OCI-LY3 (cell line): Measurements from ENCODE around the gene CASK.

Experiments used
- CTCF ChIP-seq: fragments of 200-600, 300-600 bp; sonication (generic); IDR thresholded peaks from 2 replicates; pipeline ENCODE4 v1.5.1; 2014; ENCODE audit warnings: antibody characterized with exemption, low read length, low read depth
- EZH2phosphoT487 ChIP-seq: fragments of 200-600 bp; shearing (Covaris generic); IDR thresholded peaks from 2 replicates; pipeline ENCODE4 v1.6.1; 2018; ENCODE audit warnings: antibody characterized with exemption, mixed run types, low read depth

GRCh38 chrX:41875142-41875541 lies 48.2 kb downstream of the CASK start:
- TF ChIP-seq CTCF: no peak
- TF ChIP-seq EZH2phosphoT487: no peak
